Stomach smooth muscle (tissue), 2 donors: ENCODE results near the gene MALT1.

Source experiments
- H3K27ac ChIP-seq: one replicate; pipeline ENCODE4 v1.7.0; 2013; ENCODE audit warnings: mild to moderate bottlenecking, low read length, inconsistent platforms
- H3K27me3 ChIP-seq, 2 donors: one replicate each; pipeline ENCODE4 v1.7.0; 2013; ENCODE audit warnings: low read length in 2 of 2; ENCODE audit not compliant: insufficient read depth in 2 of 2, control insufficient read depth in 1 of 2
- H3K36me3 ChIP-seq, 2 donors: one replicate each; pipeline ENCODE4 v1.7.0; 2013; ENCODE audit warnings: low read length in 2 of 2; ENCODE audit not compliant: control insufficient read depth in 2 of 2, insufficient read depth in 2 of 2
- H3K4me1 ChIP-seq: one replicate; pipeline ENCODE4 v1.7.0; 2013; ENCODE audit warnings: low read length; ENCODE audit not compliant: control insufficient read depth, insufficient read depth
- H3K4me3 ChIP-seq, 2 donors: one replicate each; pipeline ENCODE4 v1.7.0; 2013; ENCODE audit warnings: low read length in 2 of 2
- H3K9ac ChIP-seq, 2 donors: one replicate each; pipeline ENCODE4 v1.7.0; 2013; ENCODE audit warnings: low read length in 2 of 2, mild to moderate bottlenecking in 1 of 2
- H3K9me3 ChIP-seq, 2 donors: one replicate each; pipeline ENCODE4 v1.7.0; 2013; ENCODE audit warnings: low read length in 2 of 2; ENCODE audit not compliant: control insufficient read depth in 2 of 2
- donor health status: healthy.
- donor health status: Pancreatic carcinoma.

MALT1 gene

GRCh38 chr18:58714821-58715220 lies 43.6 kb downstream of the MALT1 start:
- no peak overlapping the region for H3K27ac ChIP-seq
- no peaks in the 10 kb centered on the region for H3K9me3 ChIP-seq
- H3K36me3 ChIP-seq = peaks cover 0 to 3% of the 10 kb centered on the region in 2 donors
- no peak overlapping the region for H3K4me3 ChIP-seq
- no peaks in the 10 kb centered on the region for H3K4me1 ChIP-seq
- no peaks in the 10 kb centered on the region for H3K27me3 ChIP-seq
- H3K9ac ChIP-seq = no peak overlapping the region

GRCh38 chr18:58715540-58715939 lies 44.3 kb downstream of the MALT1 start:
- H3K4me1 ChIP-seq = no peaks in the 10 kb centered on the region
- no peaks in the 10 kb centered on the region for H3K27me3 ChIP-seq
- H3K4me3 ChIP-seq = no peak overlapping the region
- no peak overlapping the region for H3K27ac ChIP-seq
- no peak overlapping the region for H3K9ac ChIP-seq
- peaks cover 0 to 3% of the 10 kb centered on the region in 2 donors for H3K36me3 ChIP-seq
- H3K9me3 ChIP-seq = no peaks in the 10 kb centered on the region

DNA sequence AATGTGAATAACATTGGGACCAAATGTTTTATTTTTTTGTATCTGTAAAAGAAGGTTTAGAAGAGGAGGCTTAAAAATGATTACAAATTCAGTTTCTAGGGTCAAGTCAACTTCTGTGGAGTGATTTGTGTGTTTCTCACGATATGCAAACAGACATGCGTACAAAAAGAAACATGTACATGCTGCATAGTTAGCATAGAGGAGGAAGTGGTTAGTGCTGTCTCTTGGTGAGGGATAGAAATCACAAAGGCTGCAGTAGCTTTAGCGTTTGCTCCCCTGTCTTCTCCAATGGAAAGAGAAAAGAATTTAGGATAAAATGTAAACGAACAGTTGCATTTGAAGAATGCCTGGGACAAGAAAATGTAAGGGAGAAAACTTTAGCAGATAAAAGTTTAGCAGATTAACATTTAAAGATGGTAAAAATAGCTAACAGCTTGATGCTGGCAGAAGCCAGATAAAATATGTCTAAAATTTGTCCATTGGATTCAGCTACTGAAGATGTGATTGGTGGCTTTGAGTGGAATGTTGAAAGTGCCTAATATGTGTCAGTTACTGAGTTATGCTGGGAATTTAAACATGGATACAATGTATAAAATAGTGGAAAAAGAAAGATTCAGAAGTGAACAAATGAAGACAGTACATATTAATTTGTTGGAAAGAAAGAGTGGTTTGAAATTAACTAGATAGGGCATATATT lies 44.9 kb downstream of the MALT1 start:
- no peak overlapping the region for H3K9ac ChIP-seq
- peaks cover 0 to 3% of the 10 kb centered on the region in 2 donors for H3K36me3 ChIP-seq
- H3K4me3 ChIP-seq = no peak overlapping the region
- H3K4me1 ChIP-seq = no peaks in the 10 kb centered on the region
- H3K27me3 ChIP-seq = no peaks in the 10 kb centered on the region
- no peak overlapping the region for H3K27ac ChIP-seq
- H3K9me3 ChIP-seq = no peaks in the 10 kb centered on the region

GRCh38 chr18:58721566-58722239 lies 50.4 kb downstream of the MALT1 start:
- no peaks in the 10 kb centered on the region for H3K27me3 ChIP-seq
- peaks cover 0 to 3% of the 10 kb centered on the region in 2 donors for H3K36me3 ChIP-seq
- no peak overlapping the region for H3K4me3 ChIP-seq
- no peaks in the 10 kb centered on the region for H3K9me3 ChIP-seq
- no peaks in the 10 kb centered on the region for H3K4me1 ChIP-seq
- no peak overlapping the region for H3K27ac ChIP-seq
- H3K9ac ChIP-seq = no peak overlapping the region

- H3K27ac ChIP-seq = no peak overlapping the region
- no peaks in the 10 kb centered on the region for H3K4me1 ChIP-seq
- H3K27me3 ChIP-seq = no peaks in the 10 kb centered on the region
- peaks cover 0 to 3% of the 10 kb centered on the region in 2 donors for H3K36me3 ChIP-seq
- no peak overlapping the region for H3K9ac ChIP-seq
- no peak overlapping the region for H3K4me3 ChIP-seq
- H3K9me3 ChIP-seq = no peaks in the 10 kb centered on the region
Observed at GRCh38 chr18:58723810-58724602, 52.7 kb downstream of the MALT1 start.

DNA sequence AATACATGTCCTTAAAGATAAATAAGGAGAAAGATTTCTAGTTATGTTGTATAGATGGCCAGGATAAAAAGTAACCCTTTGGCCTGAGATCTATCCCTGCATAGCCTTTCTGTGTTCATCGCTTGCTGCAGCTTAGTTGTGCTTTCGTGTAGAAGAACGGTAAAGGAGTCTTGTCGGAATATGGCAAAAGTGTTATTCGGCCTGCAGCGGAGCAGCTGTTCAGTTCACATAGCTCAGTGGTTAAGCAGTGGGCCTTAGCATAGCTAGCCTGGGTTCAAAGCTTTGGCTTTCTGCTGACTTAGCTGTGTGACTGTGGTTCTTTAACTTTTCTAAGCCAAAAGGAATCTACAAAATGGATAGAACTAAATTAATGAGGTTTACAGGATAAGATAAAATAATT lies 55.4 kb downstream of the MALT1 start:
- Histone ChIP-seq H3K4me1 (no peaks in the 10 kb centered on the region), H3K9ac (no peak overlapping the region), H3K4me3 (no peak overlapping the region), H3K9me3 (no peaks in the 10 kb centered on the region), H3K27ac (no peak overlapping the region), H3K27me3 (no peaks in the 10 kb centered on the region), H3K36me3 (no peaks in the 10 kb centered on the region)

DNA sequence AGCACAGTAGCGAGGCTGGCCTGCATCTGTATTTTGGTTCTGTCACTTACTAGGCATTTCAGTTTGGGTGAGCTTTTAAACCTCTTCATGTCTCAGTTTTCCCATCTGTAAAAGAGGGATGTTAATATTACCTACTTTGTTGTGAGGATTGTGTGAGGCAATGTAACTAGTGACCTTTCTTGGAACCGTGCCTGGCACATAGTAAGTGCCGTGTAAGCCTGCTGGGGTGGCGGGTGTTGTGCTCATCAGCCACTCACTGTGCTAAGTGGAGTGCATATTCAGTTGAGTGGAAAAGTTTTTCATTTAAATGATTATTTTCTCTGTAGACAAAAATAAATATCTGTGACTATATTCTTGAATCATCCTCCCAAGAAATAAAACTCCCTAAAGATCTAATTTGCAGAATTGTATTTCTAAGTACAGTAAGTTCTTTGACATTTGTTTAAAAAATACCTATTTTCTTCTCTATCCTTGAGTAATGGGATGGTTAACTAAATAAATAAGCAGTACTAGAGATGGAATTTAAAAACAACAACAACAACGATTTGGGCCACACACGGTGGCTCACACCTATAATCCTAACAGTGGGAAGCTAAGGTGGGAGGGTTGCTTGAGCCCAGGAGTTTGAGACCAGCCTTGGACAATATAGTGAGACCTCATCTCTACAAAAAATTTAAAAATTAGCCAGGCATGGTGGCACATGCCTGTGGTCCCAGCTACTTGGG lies 56.7 kb downstream of the MALT1 start:
- Histone ChIP-seq H3K4me3 (no peak overlapping the region), H3K27ac (no peak overlapping the region), H3K4me1 (no peaks in the 10 kb centered on the region), H3K9me3 (no peaks in the 10 kb centered on the region), H3K36me3 (no peaks in the 10 kb centered on the region), H3K27me3 (no peaks in the 10 kb centered on the region), H3K9ac (no peak overlapping the region)

DNA sequence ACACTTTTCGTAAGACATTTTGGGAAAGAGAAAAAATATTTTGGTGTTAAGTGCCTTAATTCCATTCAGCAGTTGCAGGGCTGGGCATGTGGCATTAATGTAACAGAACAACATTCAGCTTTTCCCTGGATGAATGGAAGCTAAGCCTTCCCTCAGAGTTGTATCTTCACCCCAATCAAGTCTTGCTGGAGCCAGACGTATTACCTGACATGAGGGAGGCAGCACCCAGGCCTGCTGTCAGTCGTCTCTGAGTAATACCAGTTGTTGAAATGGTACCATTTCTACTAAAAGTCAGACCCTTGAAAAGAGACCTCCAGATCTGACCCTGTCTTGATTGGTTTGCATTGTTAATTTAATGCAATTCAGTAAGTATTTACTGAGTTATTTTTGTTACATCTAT lies 57.5 kb downstream of the MALT1 start:
- Histone ChIP-seq H3K27ac (no peak overlapping the region), H3K36me3 (peaks cover 1 to 7% of the 10 kb centered on the region in 2 donors), H3K4me3 (no peak overlapping the region), H3K27me3 (no peaks in the 10 kb centered on the region), H3K4me1 (no peaks in the 10 kb centered on the region), H3K9me3 (no peaks in the 10 kb centered on the region), H3K9ac (no peak overlapping the region)

- Histone ChIP-seq H3K27me3 (no peaks in the 10 kb centered on the region), H3K36me3 (peaks cover 9 to 10% of the 10 kb centered on the region in 2 donors), H3K27ac (no peak overlapping the region), H3K9ac (no peak overlapping the region), H3K9me3 (no peaks in the 10 kb centered on the region), H3K4me3 (no peak overlapping the region), H3K4me1 (no peaks in the 10 kb centered on the region)
Observed at GRCh38 chr18:58730618-58731017, 59.4 kb downstream of the MALT1 start.

- no peak overlapping the region for H3K9ac ChIP-seq
- H3K4me3 ChIP-seq = no peak overlapping the region
- peaks cover 12 to 16% of the 10 kb centered on the region in 2 donors for H3K36me3 ChIP-seq
- H3K27ac ChIP-seq = no peak overlapping the region
- no peaks in the 10 kb centered on the region for H3K9me3 ChIP-seq
- no peaks in the 10 kb centered on the region for H3K4me1 ChIP-seq
- H3K27me3 ChIP-seq = no peaks in the 10 kb centered on the region
Observed at GRCh38 chr18:58732471-58732870, 61.2 kb downstream of the MALT1 start.
